ENCODE results near the gene ROPN1L. TPM values are rescaled to one million over a fixed set of nuclear protein-coding genes. Genes with fewer than 3 reads are reported as not detected.

ROPN1L gene
- total and polyA plus RNA-seq, 10 of the 15 experiments (the other 5 are each of a cell fraction or from before 2014, with no cell fraction given), result 0.07 to 0.38 (median 0.22) TPM; not detected in 6

- POLR2A ChIA-PET, result interaction anchor here (0.8 kb wide), 1 partner anchor 9 kb away, joined by 3 read pairs; no protein-coding TSS in a partner anchor
- FAIRE-seq (no peak), ATAC-seq (no peak), DNase-seq (ENCODE audit: low read depth, low spot score) (no peak)
- Histone ChIP-seq H3K9me3 (replicated peaks; ENCODE audit: control insufficient read depth, insufficient read depth, low read length) (no peaks in the 10 kb centered on the region), H3K4me1 (ENCODE audit: control insufficient read depth, insufficient read depth, low read length) (peaks cover 7% of the 10 kb centered on the region), H3K4me3 (no peak overlapping the region), H3K4me2 (ENCODE audit: control insufficient read depth, insufficient read depth) (no peak overlapping the region), H3K9ac (ENCODE audit: control insufficient read depth, insufficient read depth, low read length) (no peak overlapping the region), H3K36me3 (ENCODE audit: control insufficient read depth in 2 of 2, insufficient read depth in 2 of 2, low read length in 1 of 2) (peaks cover 0 to 6% of the 10 kb centered on the region in 2 experiments; a peak in 3 of 4 replicates), H3K27ac (ENCODE audit: control insufficient read depth, insufficient read depth) (no peak overlapping the region), H3K79me2 (ENCODE audit: control insufficient read depth, insufficient read depth, low read length) (no peaks in the 10 kb centered on the region), H2AFZ (ENCODE audit: control insufficient read depth, low read depth, low read length) (no peak overlapping the region), H3K27me3 (replicated peaks in 1 of 2; ENCODE audit: control insufficient read depth in 2 of 2, insufficient read depth in 2 of 2, low read length in 1 of 2) (peaks cover 0 to 6% of the 10 kb centered on the region in 2 experiments; a peak in 1 of 4 replicates), H4K20me1 (ENCODE audit: control insufficient read depth, insufficient read depth) (no peaks in the 10 kb centered on the region)
- in situ Hi-C loops (cut with MboI) (no loop called here), intact Hi-C loops (cut with micrococcal nuclease; ENCODE audit: unreplicated experiment) (no loop called here)
- 74% methylated on average over 4 of the region's 4 CpGs for WGBS (ENCODE audit: insufficient coverage, insufficient replicate concordance, low lambda C conversion rate, missing lambda C conversion rate)
- no TSS peak for BruUV-seq (replicated peaks)
- CTCF ChIA-PET, result interaction anchor here (1.0 to 1.1 kb wide), 2 partner anchors 14 to 189 kb away, joined by 3 to 4 read pairs; no protein-coding TSS in a partner anchor
- no peak for TF ChIP-seq CTCF (IDR thresholded peaks at IDR 0.05 in 2 of 3, conservative IDR thresholded peaks at IDR 0.05 in 1 of 3; ENCODE audit: control insufficient read depth in 2 of 3, extremely low read depth in 1 of 3, insufficient read depth in 1 of 3, low read depth in 3 of 3, low read length in 3 of 3)
- RAD21 ChIA-PET (ENCODE audit: unreplicated experiment), result interaction anchor here (0.9 kb wide), 1 partner anchor 261 kb away, joined by 3 read pairs; no protein-coding TSS in a partner anchor
- SMC1A ChIA-PET (ENCODE audit: uncharacterized antibody, unreplicated experiment), result interaction anchor here (1.1 to 1.7 kb wide), 3 partner anchors 15 to 189 kb away, joined by 3 read pairs; no protein-coding TSS in a partner anchor
These were observed 3.4 kb upstream of the ROPN1L start for GRCh38 chr5:10438301-10438700.

- TF ChIP-seq MYB (IDR thresholded peaks at IDR 0.05; ENCODE audit: borderline replicate concordance, low read depth, low read length), result no peak
- TF ChIP-seq POLR2A (IDR thresholded peaks at IDR 0.05; ENCODE audit: low read depth, low read length), result peak; percentile 29; the same call in 1 of the 2 replicates
- peaks cover 0 to 6% of the 10 kb centered on the region in 2 experiments; a peak in 2 of 4 replicates for H3K27me3 ChIP-seq (replicated peaks in 1 of 2; ENCODE audit: control insufficient read depth in 2 of 2, insufficient read depth in 2 of 2, low read length in 1 of 2)
- WGBS (ENCODE audit: insufficient coverage, insufficient replicate concordance, low lambda C conversion rate, missing lambda C conversion rate), result 50% methylated on average over 4 of the region's 4 CpGs
- no peaks in the 10 kb centered on the region for H3K9me3 ChIP-seq (replicated peaks; ENCODE audit: control insufficient read depth, insufficient read depth, low read length)
- POLR2A ChIA-PET, result no interaction called here
- no peaks in the 10 kb centered on the region for H4K20me1 ChIP-seq (ENCODE audit: control insufficient read depth, insufficient read depth)
- intact Hi-C loops (cut with micrococcal nuclease; ENCODE audit: unreplicated experiment), result loop anchor here (5.0 kb wide), 1 partner anchor 157 kb away; no protein-coding TSS in a partner anchor
- BruUV-seq (replicated peaks), result no TSS peak
- ATAC-seq (no peak), FAIRE-seq (no peak), DNase-seq (ENCODE audit: low read depth, low spot score) (no peak)
- H3K79me2 ChIP-seq (ENCODE audit: control insufficient read depth, insufficient read depth, low read length), result no peaks in the 10 kb centered on the region
- H3K27ac ChIP-seq (ENCODE audit: control insufficient read depth, insufficient read depth), result no peak overlapping the region
- in situ Hi-C loops (cut with MboI), result no loop called here
- no peak overlapping the region for H3K9ac ChIP-seq (ENCODE audit: control insufficient read depth, insufficient read depth, low read length)
- H3K4me2 ChIP-seq (ENCODE audit: control insufficient read depth, insufficient read depth), result no peak overlapping the region
- SMC1A ChIA-PET (ENCODE audit: uncharacterized antibody, unreplicated experiment), result no interaction called here
- peaks cover 0 to 2% of the 10 kb centered on the region in 2 experiments; a peak in 1 of 4 replicates for H3K36me3 ChIP-seq (ENCODE audit: control insufficient read depth in 2 of 2, insufficient read depth in 2 of 2, low read length in 1 of 2)
- no peak overlapping the region for H3K4me3 ChIP-seq
- peaks cover 7% of the 10 kb centered on the region for H3K4me1 ChIP-seq (ENCODE audit: control insufficient read depth, insufficient read depth, low read length)
- H2AFZ ChIP-seq (ENCODE audit: control insufficient read depth, low read depth, low read length), result no peak overlapping the region
- CTCF ChIA-PET, result interaction anchor here (0.5 to 1.3 kb wide), 2 partner anchors 16 to 156 kb away, joined by 3 to 5 read pairs; no protein-coding TSS in a partner anchor
- RAD21 ChIA-PET (ENCODE audit: unreplicated experiment), result interaction anchor here (0.6 kb wide), 1 partner anchor 48 kb away, joined by 3 read pairs; no protein-coding TSS in a partner anchor
These were observed 2.0 kb upstream of the ROPN1L start for GRCh38 chr5:10439692-10440091.

Data from GM12878 (cell line).